ENCODE measurements around the gene CTNNBL1. TPM values are rescaled to one million over a fixed set of nuclear protein-coding genes. Genes with fewer than 3 reads are reported as not detected.

Gene CTNNBL1
- total and polyA plus RNA-seq, 5 donors from 2014 or later: 56.0 to 117 (median 83.2) TPM

GRCh38 chr20:37833221-37833896 is 139.5 kb downstream of the CTNNBL1 start:
- no peaks in the 10 kb centered on the region for H3K4me1 ChIP-seq (ENCODE audit: control insufficient read depth, insufficient read depth, low read length, poor library complexity, severe bottlenecking)
- no peaks in the 10 kb centered on the region for H3K27me3 ChIP-seq (ENCODE audit: control insufficient read depth, insufficient read depth, low read length)
- H3K36me3 Mint-ChIP-seq: peaks cover 26% of the 10 kb centered on the region
- ATAC-seq (ENCODE audit: low read depth in 2 of 2): no peak
- H3K27ac Mint-ChIP-seq: no peak overlapping the region
- H3K27me3 Mint-ChIP-seq: no peaks in the 10 kb centered on the region
- no peak overlapping the region for H3K4me3 ChIP-seq (ENCODE audit: low read depth, low read length)
- H3K27ac ChIP-seq (ENCODE audit: insufficient read depth, low read length, poor library complexity, severe bottlenecking): no peak overlapping the region
- H3K4me3 Mint-ChIP-seq: no peak overlapping the region
- no peaks in the 10 kb centered on the region for H3K9me3 Mint-ChIP-seq
- no peak for DNase-seq
- H3K9me3 ChIP-seq (ENCODE audit: control insufficient read depth in 2 of 2, low read length in 2 of 2): no peaks in the 10 kb centered on the region
- no peaks in the 10 kb centered on the region for H3K36me3 ChIP-seq (ENCODE audit: control insufficient read depth, insufficient read depth, low read length)
- H3K4me1 Mint-ChIP-seq: peaks cover 0 to 14% (median 7%) of the 10 kb centered on the region in 4 donors

GRCh38 chr20:37836926-37837325 is 143.1 kb downstream of the CTNNBL1 start:
- H3K36me3 ChIP-seq (ENCODE audit: control insufficient read depth, insufficient read depth, low read length): peaks cover 17% of the 10 kb centered on the region
- Mint-ChIP-seq H3K9me3 (no peaks in the 10 kb centered on the region), H3K36me3 (peaks cover 44% of the 10 kb centered on the region), H3K27ac (peak overlapping the region in 1 of 3 donors; percentile 18), H3K27me3 (no peaks in the 10 kb centered on the region), H3K4me3 (no peak overlapping the region), H3K4me1 (peaks cover 0 to 14% (median 2%) of the 10 kb centered on the region in 4 donors)
- no peak overlapping the region for H3K27ac ChIP-seq (ENCODE audit: insufficient read depth, low read length, poor library complexity, severe bottlenecking)
- no peaks in the 10 kb centered on the region for H3K4me1 ChIP-seq (ENCODE audit: control insufficient read depth, insufficient read depth, low read length, poor library complexity, severe bottlenecking)
- H3K27me3 ChIP-seq (ENCODE audit: control insufficient read depth, insufficient read depth, low read length): no peaks in the 10 kb centered on the region
- H3K9me3 ChIP-seq (ENCODE audit: control insufficient read depth in 2 of 2, low read length in 2 of 2): no peaks in the 10 kb centered on the region
- DNase-seq (no peak), ATAC-seq (ENCODE audit: low read depth in 2 of 2) (no peak)
- no peak overlapping the region for H3K4me3 ChIP-seq (ENCODE audit: low read depth, low read length)

GRCh38 chr20:37837924-37838323 is 144.1 kb downstream of the CTNNBL1 start:
- no peaks in the 10 kb centered on the region for H3K9me3 Mint-ChIP-seq
- H3K27me3 Mint-ChIP-seq: no peaks in the 10 kb centered on the region
- ATAC-seq (ENCODE audit: low read depth in 2 of 2) (no peak), DNase-seq (no peak)
- H3K4me1 ChIP-seq (ENCODE audit: control insufficient read depth, insufficient read depth, low read length, poor library complexity, severe bottlenecking): no peaks in the 10 kb centered on the region
- no peak overlapping the region for H3K4me3 ChIP-seq (ENCODE audit: low read depth, low read length)
- H3K27me3 ChIP-seq (ENCODE audit: control insufficient read depth, insufficient read depth, low read length): no peaks in the 10 kb centered on the region
- peaks cover 27% of the 10 kb centered on the region for H3K36me3 ChIP-seq (ENCODE audit: control insufficient read depth, insufficient read depth, low read length)
- H3K4me1 Mint-ChIP-seq: peaks cover 0 to 12% (median 2%) of the 10 kb centered on the region in 4 donors
- peaks cover 48% of the 10 kb centered on the region for H3K36me3 Mint-ChIP-seq
- peak overlapping the region in 2 of 3 donors; percentile 23 to 62 for H3K27ac Mint-ChIP-seq
- H3K27ac ChIP-seq (ENCODE audit: insufficient read depth, low read length, poor library complexity, severe bottlenecking): no peak overlapping the region
- H3K4me3 Mint-ChIP-seq: no peak overlapping the region
- H3K9me3 ChIP-seq (ENCODE audit: control insufficient read depth in 2 of 2, low read length in 2 of 2): no peaks in the 10 kb centered on the region

GRCh38 chr20:37838769-37839431 is 145.1 kb downstream of the CTNNBL1 start:
- Histone ChIP-seq H3K36me3 (ENCODE audit: control insufficient read depth, insufficient read depth, low read length) (peaks cover 31% of the 10 kb centered on the region), H3K4me3 (ENCODE audit: low read depth, low read length) (no peak overlapping the region), H3K27me3 (ENCODE audit: control insufficient read depth, insufficient read depth, low read length) (no peaks in the 10 kb centered on the region), H3K9me3 (ENCODE audit: control insufficient read depth in 2 of 2, low read length in 2 of 2) (no peaks in the 10 kb centered on the region), H3K27ac (ENCODE audit: insufficient read depth, low read length, poor library complexity, severe bottlenecking) (no peak overlapping the region), H3K4me1 (ENCODE audit: control insufficient read depth, insufficient read depth, low read length, poor library complexity, severe bottlenecking) (no peaks in the 10 kb centered on the region)
- Mint-ChIP-seq H3K27me3 (no peaks in the 10 kb centered on the region), H3K9me3 (no peaks in the 10 kb centered on the region), H3K36me3 (peaks cover 48% of the 10 kb centered on the region), H3K4me1 (peaks cover 0 to 12% (median 2%) of the 10 kb centered on the region in 4 donors), H3K27ac (peak overlapping the region in 1 of 3 donors; percentile 56), H3K4me3 (no peak overlapping the region)
- ATAC-seq (ENCODE audit: low read depth in 2 of 2) (no peak), DNase-seq (no peak)

GRCh38 chr20:37839432-37839827 is 145.6 kb downstream of the CTNNBL1 start:
- DNase-seq: no peak
- H3K4me3 ChIP-seq (ENCODE audit: low read depth, low read length): no peak overlapping the region
- Mint-ChIP-seq H3K27ac (no peak overlapping the region), H3K4me1 (peaks cover 0 to 12% (median 2%) of the 10 kb centered on the region in 4 donors), H3K36me3 (peaks cover 48% of the 10 kb centered on the region), H3K27me3 (no peaks in the 10 kb centered on the region), H3K9me3 (no peaks in the 10 kb centered on the region), H3K4me3 (no peak overlapping the region)
- no peak overlapping the region for H3K27ac ChIP-seq (ENCODE audit: insufficient read depth, low read length, poor library complexity, severe bottlenecking)
- no peak for ATAC-seq (ENCODE audit: low read depth in 2 of 2)
- H3K9me3 ChIP-seq (ENCODE audit: control insufficient read depth in 2 of 2, low read length in 2 of 2): no peaks in the 10 kb centered on the region
- no peaks in the 10 kb centered on the region for H3K4me1 ChIP-seq (ENCODE audit: control insufficient read depth, insufficient read depth, low read length, poor library complexity, severe bottlenecking)
- no peaks in the 10 kb centered on the region for H3K27me3 ChIP-seq (ENCODE audit: control insufficient read depth, insufficient read depth, low read length)
- peaks cover 31% of the 10 kb centered on the region for H3K36me3 ChIP-seq (ENCODE audit: control insufficient read depth, insufficient read depth, low read length)

GRCh38 chr20:37839955-37840354 is 146.1 kb downstream of the CTNNBL1 start:
- Mint-ChIP-seq H3K27me3 (no peaks in the 10 kb centered on the region), H3K4me1 (peaks cover 0 to 12% (median 2%) of the 10 kb centered on the region in 4 donors), H3K27ac (peak overlapping the region in 1 of 3 donors; percentile 47), H3K36me3 (peaks cover 51% of the 10 kb centered on the region), H3K9me3 (no peaks in the 10 kb centered on the region), H3K4me3 (no peak overlapping the region)
- Histone ChIP-seq H3K36me3 (ENCODE audit: control insufficient read depth, insufficient read depth, low read length) (peaks cover 32% of the 10 kb centered on the region), H3K4me1 (ENCODE audit: control insufficient read depth, insufficient read depth, low read length, poor library complexity, severe bottlenecking) (no peaks in the 10 kb centered on the region), H3K27me3 (ENCODE audit: control insufficient read depth, insufficient read depth, low read length) (no peaks in the 10 kb centered on the region), H3K9me3 (ENCODE audit: control insufficient read depth in 2 of 2, low read length in 2 of 2) (no peaks in the 10 kb centered on the region), H3K4me3 (ENCODE audit: low read depth, low read length) (no peak overlapping the region), H3K27ac (ENCODE audit: insufficient read depth, low read length, poor library complexity, severe bottlenecking) (no peak overlapping the region)
- DNase-seq (no peak), ATAC-seq (ENCODE audit: low read depth in 2 of 2) (no peak)

- DNase-seq (no peak), ATAC-seq (ENCODE audit: low read depth in 2 of 2) (no peak)
- Histone ChIP-seq H3K9me3 (ENCODE audit: control insufficient read depth in 2 of 2, low read length in 2 of 2) (no peaks in the 10 kb centered on the region), H3K4me3 (ENCODE audit: low read depth, low read length) (no peak overlapping the region), H3K4me1 (ENCODE audit: control insufficient read depth, insufficient read depth, low read length, poor library complexity, severe bottlenecking) (no peaks in the 10 kb centered on the region), H3K27me3 (ENCODE audit: control insufficient read depth, insufficient read depth, low read length) (no peaks in the 10 kb centered on the region), H3K27ac (ENCODE audit: insufficient read depth, low read length, poor library complexity, severe bottlenecking) (no peak overlapping the region), H3K36me3 (ENCODE audit: control insufficient read depth, insufficient read depth, low read length) (peaks cover 40% of the 10 kb centered on the region)
- H3K27me3 Mint-ChIP-seq: no peaks in the 10 kb centered on the region
- peaks cover 60% of the 10 kb centered on the region for H3K36me3 Mint-ChIP-seq
- peaks cover 0 to 10% (median under 1%) of the 10 kb centered on the region in 4 donors for H3K4me1 Mint-ChIP-seq
- H3K27ac Mint-ChIP-seq: no peak overlapping the region
- H3K9me3 Mint-ChIP-seq: no peaks in the 10 kb centered on the region
- no peak overlapping the region for H3K4me3 Mint-ChIP-seq
Measured at GRCh38 chr20:37841389-37841788, 147.6 kb downstream of the CTNNBL1 start.

All from CD4-positive, CD25-positive, alpha-beta regulatory T cell (primary cell).